ENCODE measurements around the gene SUGP2.
"Not testable (repeated sequence)": the region's sequence is repeated elsewhere in the genome, so short reads cannot be mapped to it uniquely, and the experiment has no call there.

The SUGP2 gene

DNA sequence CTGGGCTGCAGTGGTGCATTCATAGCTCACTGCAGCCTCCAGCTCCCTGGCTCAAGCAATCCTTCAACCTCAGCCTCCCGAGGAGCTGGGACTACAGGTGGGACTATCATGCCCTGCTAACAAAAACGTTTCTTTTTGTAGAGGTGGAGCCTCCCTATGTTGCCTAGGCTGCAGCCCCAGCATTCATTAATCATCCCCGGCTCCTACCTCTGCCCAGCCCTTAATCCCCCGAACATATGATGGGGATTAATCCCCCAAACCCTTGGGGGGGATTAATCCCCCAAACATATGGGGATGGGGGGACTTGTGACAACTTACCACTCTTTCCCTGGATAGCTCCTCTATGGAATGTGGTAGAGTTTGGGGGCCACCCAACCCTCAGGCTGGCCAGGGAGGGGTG lies 45.9 kb downstream of the SUGP2 start:
- DNase-seq = no peak

DNA sequence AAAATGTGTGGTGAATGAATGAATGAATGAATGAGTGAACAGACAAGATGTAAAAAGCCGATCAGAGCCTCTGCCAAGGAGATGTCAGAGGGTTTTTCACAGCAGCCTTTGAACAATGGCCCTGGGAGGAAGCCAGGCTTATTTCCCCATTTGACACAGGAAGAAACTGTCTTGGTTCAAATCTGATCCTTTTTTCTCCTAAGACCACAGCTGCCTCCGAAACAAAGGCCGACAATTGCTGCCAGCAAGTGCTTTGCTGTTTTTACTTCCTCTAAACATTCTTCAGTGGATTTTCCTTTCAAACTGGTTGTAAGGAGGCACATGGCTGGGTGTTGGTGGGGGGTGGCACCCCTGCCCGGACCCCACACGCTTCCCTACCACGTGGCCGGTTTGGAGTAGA lies 48.1 kb downstream of the SUGP2 start:
- DNase-seq = peak; percentile 65

DNA sequence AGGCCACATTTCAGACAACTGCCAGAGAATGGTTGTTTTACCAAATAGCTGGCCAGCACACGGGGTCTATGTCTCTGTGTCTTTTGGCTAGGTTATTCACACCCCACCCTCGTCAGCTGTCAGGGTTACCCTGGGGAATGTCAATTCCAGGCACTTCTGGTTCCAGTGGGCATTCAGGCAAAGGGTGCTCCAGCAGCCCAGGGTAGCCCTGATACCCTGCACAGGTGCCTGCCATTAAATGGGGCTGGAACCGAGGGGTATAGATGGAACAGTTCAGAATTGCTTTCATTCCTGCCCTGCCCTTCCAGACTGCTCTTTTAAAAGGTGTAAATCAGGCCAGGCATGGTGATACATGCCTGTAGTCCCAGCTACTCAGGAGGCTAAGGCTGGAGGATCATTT lies 49.1 kb downstream of the SUGP2 start:
- no peak for DNase-seq

DNA sequence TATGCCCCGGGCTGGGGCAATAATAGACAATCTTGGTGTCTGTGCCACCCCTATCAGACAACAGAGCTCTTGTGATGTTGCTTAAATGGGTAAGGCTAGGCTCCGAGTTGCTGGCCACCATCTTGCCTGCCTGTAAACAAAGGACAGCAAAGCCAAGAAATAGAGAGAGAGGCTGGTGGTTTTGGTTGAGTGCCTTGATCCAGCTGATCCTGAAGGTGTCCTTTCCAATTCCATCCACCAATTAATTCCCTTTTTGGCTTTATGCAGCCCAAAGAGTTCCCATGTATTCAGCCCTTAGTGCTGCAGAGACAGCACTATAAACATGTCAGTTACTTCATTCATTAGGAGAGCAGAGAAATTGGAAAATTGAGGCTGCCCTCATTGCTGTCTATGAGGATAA lies 50.6 kb downstream of the SUGP2 start:
- no peak for DNase-seq

DNA sequence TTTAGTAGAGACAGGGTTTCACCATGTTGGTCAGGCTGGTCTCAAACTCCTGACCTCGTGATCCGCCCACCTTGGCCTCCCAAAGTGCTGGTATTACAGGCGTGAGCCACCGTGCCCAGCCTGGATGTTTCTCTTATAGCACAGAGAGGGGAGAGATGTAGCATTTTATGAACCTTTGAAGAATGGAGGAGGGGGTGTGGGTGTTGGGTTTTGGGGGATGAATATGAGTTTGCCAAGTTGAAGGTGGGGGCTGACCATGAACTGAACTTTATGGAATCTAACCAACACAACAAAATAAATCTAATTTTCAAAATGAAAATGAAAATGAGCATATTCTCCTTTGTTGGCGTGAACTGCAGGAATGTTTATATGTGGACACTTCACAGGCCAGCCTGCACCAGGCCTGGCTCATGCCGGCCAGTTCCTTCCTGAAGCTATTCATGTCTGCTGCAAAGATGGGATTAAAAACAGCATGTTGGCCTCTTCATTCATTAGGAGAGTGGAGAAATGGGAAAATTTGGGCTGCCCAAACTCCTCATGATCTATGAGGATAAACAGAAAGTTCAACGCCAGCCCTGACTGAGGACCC lies 52.8 kb downstream of the SUGP2 start:
- DNase-seq = no peak

DNA sequence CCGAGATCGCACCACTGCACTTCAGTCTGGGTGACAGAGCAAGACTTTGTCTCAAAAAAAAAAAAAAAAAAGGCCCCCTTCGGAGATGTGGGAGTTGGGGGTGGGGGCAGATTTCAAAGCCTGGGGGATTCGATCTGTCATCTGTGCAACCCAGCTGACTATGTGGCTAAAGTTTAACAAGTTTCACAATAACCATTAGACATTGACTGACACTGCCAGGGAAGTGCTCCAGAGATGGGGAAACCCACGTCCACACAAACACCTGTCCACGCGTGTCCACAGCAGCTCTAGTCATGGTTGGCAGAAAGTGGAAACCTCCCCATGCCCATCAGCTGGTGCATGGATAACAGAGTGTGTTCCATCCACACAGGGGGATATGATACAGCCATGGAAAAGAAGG lies 54.7 kb downstream of the SUGP2 start:
- DNase-seq = no peak

DNA sequence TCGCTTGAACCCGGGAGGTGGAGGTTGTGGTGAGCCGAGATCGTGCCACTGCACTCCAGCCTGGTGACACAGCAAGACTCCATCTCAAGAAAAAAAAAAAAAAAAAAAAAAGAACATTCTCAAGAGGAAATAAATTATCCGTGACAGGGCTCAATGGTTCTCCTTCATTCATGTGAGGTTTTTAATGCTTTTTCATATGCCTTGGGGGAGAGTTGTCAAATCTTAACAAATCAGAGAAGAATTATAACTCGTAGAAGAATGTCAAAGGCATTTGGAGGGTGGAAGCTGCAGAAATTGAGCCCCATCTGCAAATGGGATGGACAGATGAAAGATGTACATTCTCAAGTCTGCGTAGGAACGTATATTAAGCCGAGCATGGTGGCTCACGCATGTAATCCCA lies 57.4 kb downstream of the SUGP2 start:
- DNase-seq = no peak

DNA sequence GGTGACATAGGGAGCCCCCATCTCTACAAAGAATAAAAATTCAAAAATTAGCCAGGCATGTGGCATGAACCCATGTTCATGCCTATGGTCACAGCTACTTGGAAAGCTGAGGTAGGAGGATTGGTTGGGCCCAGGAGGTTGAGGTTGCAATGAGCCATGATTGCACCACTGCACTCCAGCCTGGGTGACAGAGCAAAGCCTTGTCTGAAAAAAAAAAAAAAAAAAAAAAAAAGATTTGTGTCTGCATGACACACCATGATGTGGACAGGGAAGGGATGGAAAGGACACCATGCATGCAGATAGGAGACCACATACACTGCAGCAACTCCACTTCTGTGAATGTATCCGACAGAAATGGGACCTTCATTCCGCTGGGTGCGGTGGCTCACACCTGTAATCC lies 58.3 kb downstream of the SUGP2 start:
- DNase-seq = no peak

DNA sequence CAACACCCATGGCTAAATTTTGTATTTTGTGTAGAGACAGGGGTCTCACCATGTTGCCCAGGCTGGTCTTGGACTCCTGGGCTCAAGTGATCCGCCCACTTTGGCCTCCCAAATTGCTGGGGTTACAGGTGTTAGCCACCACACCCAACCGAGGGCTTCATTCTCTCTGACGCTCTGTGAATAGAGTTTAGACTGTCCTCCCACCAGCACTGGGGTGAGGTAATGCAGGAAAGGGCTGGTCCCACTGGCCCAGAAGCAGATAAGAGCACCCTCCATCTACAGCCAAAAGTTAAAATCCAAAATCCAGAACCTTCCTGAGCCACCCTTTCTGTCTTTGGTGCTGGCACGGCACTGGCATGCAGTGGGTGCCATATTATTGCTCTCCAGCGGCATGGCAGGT lies 60.5 kb downstream of the SUGP2 start:
- no peak for DNase-seq

DNA sequence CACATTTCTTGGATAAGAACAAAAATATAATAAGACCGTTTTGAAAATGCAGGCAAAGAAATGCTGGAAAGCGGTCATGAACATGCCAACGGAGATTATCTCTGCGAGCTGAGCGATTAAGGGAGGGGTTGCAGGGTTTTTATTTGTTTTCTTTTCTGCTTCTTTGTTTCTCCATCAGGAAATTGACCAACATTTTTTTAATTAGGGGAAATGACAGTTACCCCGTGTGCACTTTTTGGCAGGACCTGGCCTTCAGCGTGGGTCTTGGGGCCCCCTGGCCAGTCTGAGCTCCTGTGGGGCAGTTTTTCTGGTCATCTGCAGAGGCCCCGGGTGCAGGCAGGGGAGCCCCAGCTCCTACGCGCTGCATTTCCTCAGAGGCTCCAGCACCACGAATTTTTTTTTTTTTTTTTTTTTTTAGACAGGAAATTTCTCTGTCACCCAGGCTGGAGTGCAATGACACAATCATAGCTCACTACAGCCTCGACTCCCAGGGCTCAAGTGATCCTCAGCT lies 61.0 kb downstream of the SUGP2 start:
- no peak for DNase-seq

DNA sequence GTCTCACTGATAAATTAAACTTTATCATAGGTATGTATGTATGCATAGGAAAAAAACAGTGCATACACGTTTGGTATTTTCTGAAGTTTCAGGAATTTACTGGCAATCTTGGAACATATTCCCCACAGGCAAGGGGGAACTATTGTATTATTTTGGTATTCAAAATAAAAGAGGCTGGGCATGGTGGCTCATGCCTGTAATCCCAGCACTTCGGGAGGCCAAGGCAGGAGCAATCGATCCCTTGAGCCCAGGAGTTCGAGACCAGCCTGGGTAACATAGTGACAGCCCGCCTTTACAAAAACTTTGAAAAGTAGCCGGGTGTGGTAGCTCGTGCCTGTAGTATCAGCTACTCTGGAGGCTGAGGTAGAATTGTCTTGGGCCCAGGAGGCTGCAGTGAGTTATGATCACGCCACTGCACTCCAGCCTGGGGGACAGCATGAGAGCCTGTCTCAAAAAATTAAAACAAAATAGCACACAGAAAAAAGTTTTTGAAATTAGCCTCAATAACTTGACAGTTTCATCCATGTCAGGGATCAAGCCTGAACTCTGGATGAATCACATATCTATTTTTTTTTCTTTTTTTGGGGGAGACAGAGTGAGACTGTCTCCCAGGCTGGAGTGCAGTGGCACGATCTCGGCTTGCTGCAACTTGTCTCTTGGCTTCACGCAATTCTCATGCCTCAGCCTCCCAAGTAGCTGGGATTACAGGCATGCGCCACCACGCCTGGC lies 63.2 kb downstream of the SUGP2 start:
- no peak for DNase-seq

DNA sequence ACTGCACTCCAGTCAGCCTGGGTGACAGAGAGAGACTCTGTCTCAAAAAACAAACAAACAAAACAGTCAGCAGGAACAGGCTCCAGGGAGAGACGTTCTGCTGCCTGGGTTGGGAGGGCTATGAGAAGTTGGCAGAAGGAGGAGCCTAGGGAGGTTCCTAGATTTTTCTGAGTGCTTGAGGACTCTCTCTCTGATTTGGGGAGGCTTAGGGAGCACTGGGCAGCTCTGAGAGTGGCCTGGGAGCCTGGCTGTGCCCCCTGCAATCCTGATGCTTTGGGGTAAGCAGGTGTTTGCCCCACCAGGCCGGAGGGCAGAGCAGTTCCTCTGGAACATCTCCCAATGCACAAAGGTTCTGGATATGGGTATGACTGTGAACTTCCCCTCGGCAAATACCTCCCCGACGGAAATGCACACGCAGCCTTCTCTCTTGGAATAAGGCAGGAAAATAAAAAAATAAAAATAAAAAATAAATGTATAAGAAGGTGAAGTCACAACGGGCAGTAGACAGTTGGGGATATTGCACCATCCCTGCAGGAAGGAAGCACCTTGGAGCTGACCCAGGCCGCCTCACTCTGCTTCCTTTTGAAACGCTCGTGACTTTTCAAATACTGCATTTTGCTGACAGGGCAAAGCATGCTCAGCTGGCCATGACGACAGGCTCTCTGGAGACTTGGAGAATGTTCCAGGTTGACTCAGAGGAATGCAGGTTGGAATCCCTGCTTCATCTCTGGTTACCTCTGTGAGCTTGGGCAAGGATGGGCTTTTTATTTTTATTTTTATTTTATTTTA lies 65.8 kb downstream of the SUGP2 start:
- DNase-seq = no peak

DNA sequence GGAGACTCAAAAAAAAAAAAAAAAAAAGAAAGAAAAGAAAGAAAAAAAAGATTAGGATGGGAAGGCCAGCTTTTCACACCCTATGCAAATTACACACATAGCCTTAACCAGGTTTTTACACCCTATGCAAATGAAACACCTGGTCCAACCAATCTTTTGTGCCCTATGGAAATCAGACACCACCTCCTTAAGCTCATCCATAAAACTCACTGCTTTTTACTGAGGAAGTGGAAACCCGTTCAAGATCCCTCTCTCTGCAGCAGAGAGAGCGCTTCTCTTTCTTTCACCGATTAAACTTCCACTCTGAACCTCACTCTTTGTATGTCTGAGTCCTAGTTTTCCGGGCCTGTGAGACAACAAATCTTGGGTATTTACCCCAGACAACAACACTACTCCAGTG lies 67.0 kb downstream of the SUGP2 start:
- no peak for DNase-seq

DNA sequence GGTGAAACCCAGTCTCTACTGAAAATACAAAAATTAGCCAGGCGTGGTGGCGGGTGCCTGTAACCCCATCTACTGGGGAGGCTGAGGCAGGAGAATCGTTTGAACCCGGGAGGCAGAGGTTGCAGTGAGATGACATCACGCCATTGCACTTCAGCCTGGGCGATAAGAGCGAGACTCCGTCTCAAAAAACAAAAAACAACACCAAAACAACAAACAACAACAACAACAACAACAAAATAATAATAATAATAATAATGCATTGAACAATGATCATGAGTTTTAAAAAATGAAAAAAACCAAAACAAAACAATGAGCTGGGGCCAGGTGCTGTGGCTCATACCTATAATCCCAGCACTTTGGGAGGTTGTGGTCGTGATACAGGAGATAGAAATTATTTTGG lies 69.2 kb downstream of the SUGP2 start:
- DNase-seq = no peak

DNA sequence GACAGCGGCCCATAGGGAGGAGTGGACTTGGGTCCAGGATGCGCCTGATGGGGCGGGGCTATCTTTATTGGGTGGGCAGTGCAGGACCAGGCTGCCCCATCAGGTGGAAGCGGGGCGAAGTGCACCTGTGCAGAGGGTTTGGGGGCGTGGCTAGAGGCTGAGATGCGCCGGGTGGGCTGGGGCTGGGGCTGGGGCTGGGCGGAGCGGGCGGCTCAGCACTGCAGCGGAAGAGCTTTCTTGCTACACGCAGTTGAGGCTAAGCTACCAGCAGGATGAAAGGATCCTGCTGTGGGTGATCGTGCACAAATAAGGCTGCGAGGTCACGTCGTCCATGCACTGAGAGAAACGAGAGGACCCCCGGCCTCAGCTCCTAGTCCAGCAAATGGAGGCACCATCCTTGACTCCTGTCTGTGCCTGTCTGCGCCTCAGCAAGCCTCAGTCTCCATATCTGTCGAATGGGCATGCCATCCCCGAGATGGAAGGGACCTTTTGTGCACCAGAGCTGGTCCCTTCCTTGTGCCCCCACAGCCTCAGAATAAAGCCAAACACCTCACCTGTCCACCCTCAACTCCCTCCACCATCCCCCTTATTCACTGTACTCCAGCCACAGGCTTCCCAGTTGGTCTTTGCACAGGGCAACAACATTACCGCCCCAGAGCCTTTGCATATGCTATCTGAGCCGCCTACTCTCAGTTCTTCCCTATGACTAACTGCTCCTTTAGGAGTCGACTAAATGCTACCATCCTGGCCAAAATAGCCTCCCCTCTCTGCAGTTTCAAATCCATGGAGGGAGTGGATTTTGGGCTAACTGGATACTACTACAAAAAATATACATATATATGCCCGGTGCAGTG lies 71.3 kb downstream of the SUGP2 start:
- no peak for DNase-seq

DNA sequence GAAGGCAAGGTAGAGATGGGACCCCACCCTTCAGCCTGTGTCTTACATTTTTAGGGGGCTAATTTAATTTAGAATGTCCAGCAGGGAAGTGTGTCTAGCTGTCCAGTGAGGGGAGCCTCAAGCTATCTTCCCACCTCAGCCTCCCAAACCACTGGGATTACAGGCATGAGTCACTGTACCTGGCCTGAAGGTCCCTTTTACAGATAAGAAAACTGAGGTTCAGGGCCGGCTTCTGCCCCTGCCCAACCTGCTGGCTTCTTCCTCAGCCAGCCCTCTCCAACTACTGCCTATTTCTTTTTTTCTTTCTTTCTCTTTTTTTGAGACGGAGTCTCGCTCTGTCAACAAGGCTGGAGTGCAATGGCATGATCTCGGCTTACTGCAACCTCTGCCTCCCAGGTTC lies 72.9 kb downstream of the SUGP2 start:
- DNase-seq = no peak

DNA sequence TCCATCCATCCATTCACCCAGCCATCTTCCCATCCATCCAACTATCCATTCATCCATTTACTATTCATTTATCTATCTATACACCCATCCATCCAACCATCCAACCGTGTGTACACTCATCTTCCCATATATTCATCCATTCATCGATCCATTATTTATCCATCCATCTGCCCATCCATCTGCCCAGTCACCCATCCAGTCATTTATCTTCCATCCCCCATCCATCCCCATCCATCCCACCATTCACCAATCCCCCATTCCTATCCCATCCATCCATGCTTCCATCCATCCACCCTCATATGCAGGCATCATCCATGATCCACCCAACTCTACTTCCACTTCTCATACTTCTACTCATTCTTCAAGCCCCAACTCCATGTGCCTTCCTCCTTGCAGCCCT lies 78.3 kb downstream of the SUGP2 start:
- no peak for DNase-seq

DNA sequence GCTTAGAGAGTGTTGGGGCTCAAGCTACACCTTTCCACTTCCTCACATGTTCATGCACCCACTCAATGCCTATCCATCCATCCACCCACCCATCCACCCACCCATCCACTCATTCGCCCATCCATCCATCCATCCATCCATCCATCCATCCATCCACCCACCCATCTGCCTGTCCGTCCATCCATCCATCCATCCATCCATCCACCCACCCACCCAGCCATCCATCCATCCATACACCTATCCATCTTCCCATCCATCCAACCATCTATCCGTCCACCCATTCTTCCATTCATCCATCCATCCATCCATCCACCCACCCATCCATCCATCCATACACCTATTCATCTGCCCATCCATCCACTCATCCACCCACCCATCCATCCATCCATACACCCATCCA lies 79.2 kb downstream of the SUGP2 start:
- no peak for DNase-seq

DNA sequence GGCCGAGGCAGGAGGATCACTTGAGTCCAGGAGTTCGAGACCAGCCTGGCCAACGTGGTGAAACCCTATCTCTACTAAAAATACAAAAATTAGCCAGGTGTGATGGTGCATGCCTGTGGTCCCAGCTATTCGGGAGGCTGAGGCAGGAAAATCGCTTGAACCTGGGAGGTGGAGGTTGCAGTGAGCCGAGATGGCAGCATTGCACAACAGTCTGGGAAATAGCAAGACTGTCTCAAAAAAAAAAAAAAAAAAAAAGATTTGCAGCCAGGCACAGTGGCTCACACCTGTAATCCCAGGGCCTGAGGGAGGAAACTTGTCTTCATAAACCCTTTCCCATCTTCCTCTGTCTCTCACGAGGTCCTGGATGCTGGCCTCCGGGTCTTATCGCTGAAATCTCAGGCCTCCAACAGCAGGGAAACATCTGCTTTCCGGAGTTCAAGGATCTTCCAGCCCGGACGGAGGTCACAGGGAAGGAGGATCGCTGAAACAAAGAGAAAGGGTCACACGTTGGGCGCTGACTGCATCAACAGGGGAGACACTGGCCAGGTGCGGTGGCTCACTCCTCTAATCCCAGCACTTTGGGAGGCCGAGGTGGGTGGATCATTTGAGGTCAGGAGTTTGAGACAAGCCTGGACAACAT lies 80.8 kb downstream of the SUGP2 start:
- DNase-seq = not testable (repeated sequence)

DNA sequence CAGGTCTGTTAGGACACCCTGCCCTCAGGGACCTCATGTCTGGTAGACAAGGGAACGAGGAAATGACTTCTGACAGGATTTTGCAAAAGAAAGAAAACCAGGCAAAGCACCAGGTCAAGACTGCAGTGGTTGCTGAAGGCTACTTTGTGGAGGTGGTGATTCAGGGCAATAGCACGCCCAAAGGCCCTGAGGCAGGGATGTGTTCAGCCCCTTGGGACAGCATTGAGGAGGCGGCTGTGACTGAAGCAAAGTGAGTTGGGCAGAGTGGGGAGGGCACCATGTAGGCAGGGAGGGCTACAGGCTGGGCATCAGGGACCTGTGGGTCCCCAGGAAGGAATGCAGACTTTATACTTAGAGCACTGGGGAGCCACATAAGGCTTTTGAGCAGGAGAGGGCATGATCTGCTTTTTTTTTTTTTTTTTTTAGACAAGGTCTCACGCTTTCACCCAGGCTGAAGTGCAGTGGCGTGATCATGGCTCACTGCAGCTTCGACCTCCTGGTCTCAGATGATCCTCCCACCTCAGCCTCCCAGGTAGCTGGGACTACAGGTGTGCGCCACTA lies 81.5 kb downstream of the SUGP2 start:
- DNase-seq = no peak

DNA sequence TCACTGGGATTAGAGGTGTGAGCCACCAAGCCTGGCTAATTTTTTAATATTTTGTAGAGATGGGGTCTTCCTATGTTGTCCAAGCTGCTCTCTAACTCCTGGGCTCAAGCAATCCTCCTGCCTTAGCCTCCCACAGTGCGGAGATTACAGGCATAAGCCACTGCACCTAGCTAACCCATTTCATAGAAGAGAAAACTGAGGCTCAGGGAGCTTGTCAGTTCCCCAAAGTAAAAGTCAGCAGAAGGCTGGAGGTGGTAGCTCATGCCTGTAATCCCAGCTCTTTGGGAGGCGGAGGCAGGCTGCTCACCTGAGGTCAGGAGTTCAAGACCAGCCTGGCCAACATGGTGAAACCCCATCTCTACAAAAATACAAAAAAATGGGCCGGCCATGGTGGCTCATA lies 83.5 kb downstream of the SUGP2 start:
- DNase-seq = no peak

DNA sequence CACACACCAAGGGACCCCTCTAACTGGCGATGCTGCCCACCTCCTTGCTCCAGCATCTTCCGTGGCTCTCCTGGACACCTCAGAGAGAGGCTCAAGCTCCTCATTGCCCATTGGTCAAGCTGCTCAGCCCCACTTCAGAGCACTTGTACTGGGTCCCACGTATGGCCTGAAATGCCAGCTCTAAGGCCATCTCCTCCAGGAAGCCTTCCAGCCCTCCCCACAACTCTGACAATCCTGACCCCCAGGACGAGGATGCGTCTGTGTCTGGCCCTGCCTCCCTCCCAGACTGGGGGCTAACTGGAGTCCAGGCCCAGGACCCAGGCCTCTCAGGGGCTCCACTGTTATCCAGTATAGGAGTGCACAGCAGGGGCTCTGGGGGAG lies 84.4 kb downstream of the SUGP2 start:
- DNase-seq = no peak
